Activated naive CD8-positive, alpha-beta T cell treated with anti-CD3 and anti-CD28 coated beads, Interleukin-2, amount 50 U/mL, for 24 hours (primary cell): ENCODE measurements around the gene VWA8.

Experiments
- ATAC-seq: fragments of 150-1000 bp; cut with Tn5 transposase; one replicate; pipeline ENCODE4 v1.10.0; 2021
- DNase-seq: peaks from one replicate; pipeline ENCODE4 v3.0.0; 2021
- H3K27ac Mint-ChIP-seq: one replicate; pipeline ENCODE4 v1.8.0; 2021; ENCODE audit warnings: mild to moderate bottlenecking, mixed read lengths
- H3K27me3 Mint-ChIP-seq: one replicate; pipeline ENCODE4 v1.8.0; 2021; ENCODE audit warnings: mixed read lengths
- H3K36me3 Mint-ChIP-seq: one replicate; pipeline ENCODE4 v1.8.0; 2021; ENCODE audit warnings: low read depth, mixed read lengths
- H3K4me1 Mint-ChIP-seq: one replicate; pipeline ENCODE4 v1.8.0; 2021; ENCODE audit warnings: mixed read lengths
- H3K4me3 Mint-ChIP-seq: one replicate; pipeline ENCODE4 v1.8.0; 2021; ENCODE audit warnings: mild to moderate bottlenecking, moderate library complexity, mixed read lengths
- H3K9me3 Mint-ChIP-seq: one replicate; pipeline ENCODE4 v1.8.0; 2021; ENCODE audit warnings: mixed read lengths

VWA8 gene

DNA sequence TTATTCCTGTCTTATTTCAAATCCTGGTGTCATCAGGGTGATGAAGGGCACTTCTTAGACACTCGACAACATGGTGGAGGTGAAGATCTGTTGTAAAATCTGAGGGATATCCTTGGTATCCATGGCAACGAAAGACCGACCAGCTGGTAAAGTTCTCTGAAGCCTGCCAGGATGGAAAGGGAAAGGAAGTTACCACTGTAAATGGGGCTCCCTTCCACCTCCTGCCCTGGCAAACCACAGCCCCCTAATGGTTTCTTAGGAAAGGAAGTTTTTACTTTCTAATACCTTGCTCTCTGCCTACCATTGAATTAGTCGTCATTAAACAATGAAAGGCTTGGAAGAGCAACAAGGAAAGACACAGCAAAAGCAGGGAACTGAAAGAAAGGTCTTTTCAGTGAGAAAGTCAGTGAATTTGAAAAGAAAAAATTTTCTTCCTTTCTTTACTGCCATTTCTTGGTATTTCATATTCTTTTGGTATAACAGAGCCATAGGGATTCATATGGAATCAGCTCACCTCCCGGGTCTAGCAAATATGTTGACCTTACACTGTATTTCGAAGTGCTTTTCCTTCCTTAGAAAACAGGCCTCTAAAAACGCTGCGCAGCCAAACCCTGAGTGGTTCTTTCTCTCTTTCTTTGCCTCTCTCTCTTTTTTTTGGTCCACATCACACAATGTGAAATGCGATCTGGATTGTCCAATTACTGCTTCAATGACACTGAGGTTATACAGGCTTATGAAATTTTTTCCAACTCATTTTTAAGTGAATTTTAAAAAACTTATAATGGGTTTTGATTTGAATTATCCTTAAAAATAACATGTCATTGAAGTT is 392.6 kb downstream of the VWA8 start:
- Mint-ChIP-seq H3K27ac (no peak overlapping the region), H3K4me1 (peaks cover 7% of the 10 kb centered on the region), H3K27me3 (no peaks in the 10 kb centered on the region), H3K4me3 (no peak overlapping the region), H3K9me3 (no peaks in the 10 kb centered on the region), H3K36me3 (peaks cover 7% of the 10 kb centered on the region)
- DNase-seq (no peak), ATAC-seq (no peak)

DNA sequence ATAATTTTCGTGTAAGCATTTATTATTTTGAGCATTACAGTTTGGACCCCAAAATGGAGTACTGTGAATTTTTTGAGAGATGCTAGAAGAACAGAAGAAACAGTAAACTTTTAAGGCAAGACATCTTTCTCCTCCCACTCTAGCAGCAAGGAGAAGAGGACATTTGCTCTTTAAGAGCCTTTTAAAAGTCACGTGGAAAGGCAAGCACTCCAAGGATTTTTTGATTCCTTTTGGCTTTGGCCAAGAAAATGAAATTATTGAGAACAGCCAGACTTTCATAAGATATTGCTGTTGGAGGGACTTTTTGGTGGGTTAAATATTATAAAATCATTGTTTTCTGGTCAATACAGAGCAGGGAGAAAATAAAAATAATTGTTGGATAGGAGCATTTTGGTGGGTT is 393.5 kb downstream of the VWA8 start:
- no peak overlapping the region for H3K27ac Mint-ChIP-seq

DNA sequence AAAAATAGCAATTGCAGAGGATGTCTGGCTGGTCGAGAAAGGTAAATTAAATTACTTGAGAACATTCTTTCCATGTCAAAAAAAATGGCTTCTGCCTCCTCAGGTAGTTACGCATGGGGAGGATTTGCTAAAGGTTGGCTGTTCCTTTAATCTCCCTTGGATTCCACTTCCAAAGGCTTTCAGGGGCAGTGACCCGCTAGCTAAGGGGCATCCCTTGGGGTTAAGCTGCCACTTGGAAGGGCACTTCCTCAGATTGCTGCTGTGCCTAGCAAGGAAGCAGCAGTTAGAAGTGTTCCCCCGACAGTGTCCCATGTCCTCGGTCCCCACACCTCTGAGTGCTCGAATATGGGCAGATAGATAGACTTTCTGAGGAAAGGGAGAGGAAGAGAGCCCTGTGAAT is 395.1 kb downstream of the VWA8 start:
- Mint-ChIP-seq H3K4me1 (peaks cover 19% of the 10 kb centered on the region), H3K36me3 (peaks cover 5% of the 10 kb centered on the region), H3K4me3 (no peak overlapping the region), H3K27me3 (no peaks in the 10 kb centered on the region), H3K9me3 (no peaks in the 10 kb centered on the region), H3K27ac (no peak overlapping the region)
- ATAC-seq: no peak
- DNase-seq: no peak

More for the DNA sequence above, 393.5 kb downstream of the VWA8 start:
- no peaks in the 10 kb centered on the region for H3K27me3 Mint-ChIP-seq
- no peak for DNase-seq
- peaks cover 16% of the 10 kb centered on the region for H3K4me1 Mint-ChIP-seq
- ATAC-seq: no peak
- no peaks in the 10 kb centered on the region for H3K9me3 Mint-ChIP-seq
- no peak overlapping the region for H3K4me3 Mint-ChIP-seq
- peaks cover 7% of the 10 kb centered on the region for H3K36me3 Mint-ChIP-seq

DNA sequence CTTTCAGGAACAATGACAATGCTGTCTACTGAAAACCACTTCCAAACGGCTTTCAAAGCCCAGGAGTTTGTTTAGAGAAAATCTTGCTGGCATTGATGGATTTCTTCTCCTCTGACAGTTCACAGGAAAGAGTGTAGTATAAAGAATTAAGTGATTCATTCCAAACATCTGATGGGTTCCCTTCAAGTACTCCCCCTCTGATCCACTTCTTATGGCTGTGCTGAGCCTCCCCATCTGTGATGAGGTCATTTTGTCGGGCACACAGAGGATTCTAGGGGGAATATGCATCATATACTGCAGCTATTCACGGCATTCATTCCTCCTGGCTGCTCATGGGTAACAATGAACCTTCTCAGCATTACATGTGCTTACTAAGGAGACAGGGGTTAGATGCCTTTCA is 395.7 kb downstream of the VWA8 start:
- DNase-seq: no peak
- peaks cover 19% of the 10 kb centered on the region for H3K4me1 Mint-ChIP-seq
- H3K9me3 Mint-ChIP-seq: no peaks in the 10 kb centered on the region
- no peak for ATAC-seq
- no peak overlapping the region for H3K4me3 Mint-ChIP-seq
- H3K36me3 Mint-ChIP-seq: peaks cover 3% of the 10 kb centered on the region
- no peaks in the 10 kb centered on the region for H3K27me3 Mint-ChIP-seq
- no peak overlapping the region for H3K27ac Mint-ChIP-seq

DNA sequence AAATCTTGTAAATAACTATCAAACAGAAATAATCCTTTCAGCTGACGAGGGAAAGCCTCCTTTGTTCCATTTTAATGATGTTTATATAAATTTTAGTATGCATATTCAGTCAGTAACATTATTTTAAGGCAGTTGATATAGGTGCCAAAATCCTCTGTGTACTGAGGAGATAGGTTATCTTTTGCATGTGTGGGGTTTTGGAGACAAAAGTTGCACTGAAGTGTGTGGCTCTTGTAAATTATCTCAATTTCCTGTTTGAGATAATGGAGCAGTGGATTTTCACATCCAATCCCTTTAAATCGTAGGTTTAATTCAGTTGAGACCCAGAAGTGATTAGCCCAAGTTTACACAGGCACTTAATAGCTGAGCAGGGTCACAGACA is 396.9 kb downstream of the VWA8 start:
- ATAC-seq (no peak), DNase-seq (no peak)
- Mint-ChIP-seq H3K27ac (no peak overlapping the region), H3K4me3 (no peak overlapping the region), H3K4me1 (peaks cover 19% of the 10 kb centered on the region), H3K36me3 (peaks cover 3% of the 10 kb centered on the region), H3K27me3 (no peaks in the 10 kb centered on the region), H3K9me3 (no peaks in the 10 kb centered on the region)

DNA sequence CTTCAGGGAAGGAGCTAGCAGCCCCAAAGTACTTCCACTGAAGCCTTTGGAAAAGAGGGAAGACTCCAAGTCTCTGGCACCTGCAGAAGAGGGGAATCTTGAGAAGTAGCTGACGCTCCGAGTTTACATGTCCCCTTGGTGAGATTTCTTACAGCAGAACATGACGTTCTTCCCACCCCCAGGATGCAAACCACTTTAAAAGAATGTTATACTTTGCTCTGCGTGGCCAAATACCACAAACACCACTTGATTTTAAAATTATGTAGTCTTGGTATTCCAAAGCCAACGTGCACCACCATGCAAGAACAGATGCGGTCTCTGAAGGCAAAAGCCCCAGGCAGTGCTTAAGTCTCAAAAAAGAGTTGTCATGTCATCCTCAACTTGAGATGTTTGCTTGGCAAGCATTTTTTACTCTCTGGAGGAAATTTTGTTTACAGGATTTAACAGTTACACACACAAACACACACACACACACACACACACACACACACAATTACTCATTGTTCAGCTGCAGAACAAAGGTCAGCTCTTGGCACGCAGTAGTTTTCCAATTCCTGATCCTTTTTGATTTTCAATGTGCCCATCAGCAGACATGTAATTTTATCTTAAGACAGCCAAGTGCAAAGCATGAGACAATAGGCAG is 397.4 kb downstream of the VWA8 start:
- Mint-ChIP-seq H3K9me3 (no peaks in the 10 kb centered on the region), H3K27ac (no peak overlapping the region), H3K4me1 (peaks cover 19% of the 10 kb centered on the region), H3K36me3 (peaks cover under 1% of the 10 kb centered on the region), H3K4me3 (no peak overlapping the region), H3K27me3 (no peaks in the 10 kb centered on the region)
- DNase-seq: no peak
- no peak for ATAC-seq

DNA sequence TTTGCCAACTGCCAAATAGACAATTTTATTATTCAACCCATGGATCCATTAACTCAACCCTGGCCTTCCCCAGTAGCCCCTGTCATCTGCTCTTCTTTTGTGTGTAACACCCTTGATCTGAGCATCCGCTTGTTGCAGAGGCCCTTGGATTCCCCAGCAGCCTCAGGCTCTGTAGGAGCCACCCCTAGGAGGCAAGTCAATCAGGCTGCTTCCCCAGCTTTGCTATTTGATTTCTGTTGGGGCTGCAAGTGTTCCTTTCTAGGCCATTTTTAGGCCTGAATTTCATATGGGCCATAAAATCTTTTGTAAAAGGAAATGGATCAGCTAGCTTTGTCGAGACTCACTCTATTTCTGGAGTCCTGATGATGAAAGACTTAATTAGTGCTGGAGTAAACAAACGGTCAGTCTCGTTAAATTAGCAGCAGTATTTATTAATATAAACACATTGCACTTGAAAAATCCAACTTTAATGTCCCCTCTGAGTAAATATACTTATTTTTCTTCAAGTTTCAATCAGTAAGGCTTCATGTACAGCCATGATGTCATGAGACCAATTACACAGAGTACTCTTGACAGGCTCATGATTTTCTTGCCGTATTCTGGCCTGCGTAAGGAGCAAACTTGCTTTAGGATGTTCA is 398.2 kb downstream of the VWA8 start:
- Mint-ChIP-seq H3K27me3 (no peaks in the 10 kb centered on the region), H3K4me3 (no peak overlapping the region), H3K27ac (no peak overlapping the region), H3K4me1 (peaks cover 19% of the 10 kb centered on the region), H3K9me3 (no peaks in the 10 kb centered on the region), H3K36me3 (no peaks in the 10 kb centered on the region)
- ATAC-seq (no peak), DNase-seq (no peak)

DNA sequence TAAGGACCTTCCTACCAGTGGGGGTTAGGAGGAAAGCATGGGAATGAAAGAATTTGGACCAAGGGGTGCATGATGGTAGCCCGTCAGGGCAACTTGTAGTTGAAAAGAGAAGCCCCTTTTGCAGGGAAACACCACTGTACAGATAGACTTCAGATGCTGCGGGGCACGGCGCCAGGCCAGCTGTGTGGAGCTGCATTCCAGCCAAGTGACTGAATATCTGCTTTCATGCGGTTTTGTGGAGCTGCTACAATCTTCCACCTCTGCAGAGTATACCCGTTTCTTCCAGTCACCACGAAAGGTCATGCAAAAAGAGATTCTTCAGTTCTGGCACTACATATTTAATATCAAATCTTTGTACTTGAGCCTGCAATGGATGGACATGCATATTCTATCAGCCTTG is 398.8 kb downstream of the VWA8 start:
- peaks cover 19% of the 10 kb centered on the region for H3K4me1 Mint-ChIP-seq
- no peak overlapping the region for H3K27ac Mint-ChIP-seq
- no peaks in the 10 kb centered on the region for H3K27me3 Mint-ChIP-seq
- no peaks in the 10 kb centered on the region for H3K9me3 Mint-ChIP-seq
- H3K4me3 Mint-ChIP-seq: no peak overlapping the region
- H3K36me3 Mint-ChIP-seq: no peaks in the 10 kb centered on the region
- DNase-seq (no peak), ATAC-seq (no peak)

DNA sequence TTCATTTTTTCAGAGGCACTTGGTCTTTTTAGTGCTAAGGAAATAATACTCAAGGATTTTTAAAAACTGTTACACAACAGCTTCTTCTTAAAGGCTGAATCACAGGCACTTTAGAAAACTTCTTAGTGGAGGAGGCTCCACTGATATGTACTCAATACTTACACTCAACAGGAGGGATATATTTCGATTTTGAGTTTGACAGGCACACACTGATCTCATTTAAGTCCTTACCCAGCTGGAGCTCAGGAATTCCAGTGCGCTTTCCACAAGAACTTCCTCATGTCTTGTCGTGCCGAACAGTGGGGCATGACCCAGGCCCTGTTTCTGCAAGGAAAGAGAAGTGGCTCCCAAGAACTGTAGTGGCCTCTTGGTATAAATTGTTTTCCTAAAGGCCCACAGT is 399.7 kb downstream of the VWA8 start:
- ATAC-seq: no peak
- peaks cover 19% of the 10 kb centered on the region for H3K4me1 Mint-ChIP-seq
- no peak overlapping the region for H3K4me3 Mint-ChIP-seq
- H3K27ac Mint-ChIP-seq: no peak overlapping the region
- no peaks in the 10 kb centered on the region for H3K27me3 Mint-ChIP-seq
- no peak for DNase-seq
- no peaks in the 10 kb centered on the region for H3K36me3 Mint-ChIP-seq
- H3K9me3 Mint-ChIP-seq: no peaks in the 10 kb centered on the region

DNA sequence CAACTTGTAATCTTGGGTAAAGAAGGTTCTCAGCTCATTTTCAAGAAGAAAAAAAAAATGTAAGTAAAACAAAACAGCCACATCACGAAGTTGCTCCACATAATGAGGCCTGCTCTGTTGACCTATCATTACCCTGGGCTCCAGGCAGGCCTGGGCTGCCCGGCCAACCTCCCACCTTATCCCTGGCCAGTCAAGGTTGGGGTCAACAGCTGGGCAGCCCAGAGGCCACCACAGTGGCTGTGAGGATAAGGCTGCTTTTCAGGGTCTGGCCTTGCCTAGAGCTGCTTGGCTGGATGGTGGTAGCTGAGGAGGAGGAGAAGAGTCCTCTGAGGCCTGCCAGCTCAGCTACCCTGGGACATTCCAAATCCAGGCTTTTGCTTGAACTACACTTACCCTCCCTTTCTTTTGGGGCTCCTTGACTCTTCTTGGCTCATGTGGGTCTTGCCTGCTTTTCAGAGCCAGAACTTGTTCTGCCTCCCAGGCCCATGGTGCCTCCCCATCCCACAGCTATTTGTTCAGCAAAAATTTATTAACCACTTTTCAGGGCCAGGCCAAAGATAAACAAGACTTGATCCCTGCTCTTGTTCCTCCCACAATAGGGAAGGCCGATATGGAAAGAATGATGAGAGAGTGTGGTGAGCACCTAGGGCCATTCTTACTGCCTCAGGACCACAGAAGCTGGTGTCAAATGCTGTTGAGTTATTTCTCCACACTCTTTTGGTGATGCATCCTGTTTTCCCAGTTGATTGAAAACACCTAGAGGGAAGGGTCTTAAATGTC is 401.9 kb downstream of the VWA8 start:
- peaks cover 31% of the 10 kb centered on the region for H3K4me1 Mint-ChIP-seq
- no peaks in the 10 kb centered on the region for H3K36me3 Mint-ChIP-seq
- DNase-seq (no peak), ATAC-seq (no peak)
- no peak overlapping the region for H3K27ac Mint-ChIP-seq
- H3K27me3 Mint-ChIP-seq: no peaks in the 10 kb centered on the region
- H3K4me3 Mint-ChIP-seq: no peak overlapping the region
- H3K9me3 Mint-ChIP-seq: no peaks in the 10 kb centered on the region

DNA sequence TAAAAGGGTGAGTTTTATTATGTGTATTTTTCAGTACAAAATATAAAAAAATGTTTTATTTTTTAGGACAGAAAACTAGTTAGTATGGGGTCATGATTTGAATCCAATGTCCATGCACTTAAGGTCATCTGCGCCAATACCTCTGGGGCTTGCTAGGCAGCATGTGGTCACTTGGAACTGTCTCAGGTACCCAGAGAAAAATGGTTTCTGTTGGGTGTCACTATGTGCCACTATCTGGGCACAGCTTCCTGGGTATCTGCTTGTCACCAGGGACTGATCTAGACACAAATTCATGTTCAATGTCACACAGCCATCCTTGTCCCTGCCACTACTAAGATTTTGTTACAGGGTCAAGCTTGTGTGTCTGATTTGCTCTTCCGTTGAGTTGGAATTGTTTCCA is 403.2 kb downstream of the VWA8 start:
- H3K4me1 Mint-ChIP-seq: peaks cover 22% of the 10 kb centered on the region
- DNase-seq (no peak), ATAC-seq (no peak)
- no peak overlapping the region for H3K27ac Mint-ChIP-seq
- no peaks in the 10 kb centered on the region for H3K9me3 Mint-ChIP-seq
- no peaks in the 10 kb centered on the region for H3K27me3 Mint-ChIP-seq
- H3K36me3 Mint-ChIP-seq: no peaks in the 10 kb centered on the region
- no peak overlapping the region for H3K4me3 Mint-ChIP-seq

DNA sequence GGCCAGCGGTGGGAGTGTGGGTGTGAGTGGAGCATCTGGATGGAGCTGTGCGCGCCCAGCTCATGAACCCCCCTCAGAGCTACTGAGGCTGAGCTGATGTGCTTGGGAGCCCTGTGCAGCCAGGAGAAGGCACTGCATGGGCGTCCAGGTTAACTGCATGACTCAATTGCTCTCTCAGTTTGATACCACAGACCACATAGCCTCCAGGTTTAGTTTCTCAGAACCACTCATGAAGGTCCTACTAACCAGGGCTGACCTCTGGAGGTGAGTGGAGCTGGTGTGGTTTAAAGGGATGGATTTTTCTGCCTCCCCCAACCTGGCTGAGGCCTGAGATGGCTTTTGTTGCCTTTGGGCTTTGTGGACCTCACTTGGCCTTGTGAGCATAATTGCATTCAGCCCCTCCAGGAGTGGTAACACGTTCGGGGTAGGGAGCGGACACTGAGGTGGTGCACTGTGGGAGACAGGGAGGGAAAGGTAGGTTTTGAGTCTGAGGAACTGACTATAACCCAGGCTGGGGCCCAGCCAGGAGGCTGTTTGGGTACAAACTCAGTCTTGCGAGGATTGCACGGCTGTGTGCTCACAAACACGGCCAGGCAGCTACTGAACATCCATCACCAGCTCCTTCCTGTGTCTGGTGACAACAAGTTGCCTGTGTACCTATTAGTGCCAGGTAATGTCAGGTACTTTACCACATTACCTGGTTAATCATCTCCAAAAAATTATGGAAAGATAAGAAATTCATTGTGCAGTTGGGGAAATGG is 406.1 kb downstream of the VWA8 start:
- Mint-ChIP-seq H3K27me3 (no peaks in the 10 kb centered on the region), H3K9me3 (no peaks in the 10 kb centered on the region), H3K36me3 (no peaks in the 10 kb centered on the region), H3K27ac (peak overlapping the region; percentile 18), H3K4me1 (peaks cover 15% of the 10 kb centered on the region), H3K4me3 (no peak overlapping the region)
- DNase-seq (peak; percentile 44), ATAC-seq (peak; percentile 99)

DNA sequence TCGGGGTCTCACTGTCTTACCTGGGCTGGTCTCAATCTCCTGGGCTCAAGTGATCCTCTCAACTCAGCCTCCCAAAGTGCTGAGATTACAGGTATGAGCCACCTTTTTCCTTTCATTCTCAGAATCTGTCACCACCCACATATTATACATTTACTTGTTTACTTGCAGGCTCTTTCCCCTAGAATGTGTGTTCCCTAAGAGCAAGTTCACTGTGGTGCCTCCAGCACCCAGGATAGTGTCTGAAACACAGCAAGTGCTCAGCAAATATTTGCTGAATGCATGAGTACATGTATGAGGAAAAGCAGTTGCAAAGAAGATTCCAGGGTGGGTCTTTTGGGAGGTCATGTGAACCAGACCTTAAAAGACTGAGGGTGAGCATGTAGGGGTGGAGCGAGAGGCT is 406.7 kb downstream of the VWA8 start:
- H3K4me3 Mint-ChIP-seq: no peak overlapping the region
- H3K4me1 Mint-ChIP-seq: peaks cover 15% of the 10 kb centered on the region
- no peaks in the 10 kb centered on the region for H3K9me3 Mint-ChIP-seq
- H3K27me3 Mint-ChIP-seq: no peaks in the 10 kb centered on the region
- H3K36me3 Mint-ChIP-seq: no peaks in the 10 kb centered on the region
- no peak for DNase-seq
- H3K27ac Mint-ChIP-seq: peak overlapping the region; percentile 18
- no peak for ATAC-seq

DNA sequence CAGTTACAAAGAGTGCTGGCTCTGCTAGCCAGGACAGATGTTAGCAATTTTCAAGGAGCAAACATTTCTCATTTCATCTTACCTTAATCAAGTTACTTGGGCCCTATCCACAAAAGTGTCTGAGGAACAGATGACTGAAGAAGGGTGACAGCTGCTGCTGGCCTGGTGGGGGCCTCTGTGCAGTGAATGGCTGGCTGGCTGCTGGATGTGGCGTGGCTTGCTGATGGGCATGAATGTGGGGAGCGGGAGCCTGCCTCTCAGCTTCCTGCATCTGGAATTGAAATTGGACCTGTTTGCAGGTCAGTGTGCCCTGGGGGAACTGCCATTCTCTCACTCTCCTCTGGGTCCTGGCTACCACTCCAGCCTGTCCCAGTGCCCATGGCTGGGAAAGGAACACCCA is 408.9 kb downstream of the VWA8 start:
- Mint-ChIP-seq H3K27ac (no peak overlapping the region), H3K36me3 (no peaks in the 10 kb centered on the region), H3K27me3 (no peaks in the 10 kb centered on the region), H3K4me1 (peaks cover 17% of the 10 kb centered on the region), H3K4me3 (no peak overlapping the region), H3K9me3 (no peaks in the 10 kb centered on the region)
- DNase-seq (no peak), ATAC-seq (no peak)
